ENCODE measurements around the gene SEMA4C.
"Not testable (repeated sequence)": the region's sequence is repeated elsewhere in the genome, so short reads cannot be mapped to it uniquely, and the experiment has no call there.

SEMA4C gene

GRCh38 chr2:96895746-96896651, 26.1 kb upstream of the SEMA4C start:
- DNase-seq: no peak

GRCh38 chr2:96895032-96895745, 25.3 kb upstream of the SEMA4C start:
- DNase-seq: no peak

- no peak for DNase-seq
These were observed 24.3 kb upstream of the SEMA4C start for GRCh38 chr2:96894151-96894531.

- no peak for DNase-seq
These were observed 23.6 kb upstream of the SEMA4C start for GRCh38 chr2:96893289-96894150.

- DNase-seq: no peak
These were observed 21.9 kb upstream of the SEMA4C start for GRCh38 chr2:96891591-96892333.

- no peak for DNase-seq
These were observed 21.0 kb upstream of the SEMA4C start for GRCh38 chr2:96890726-96891385.

GRCh38 chr2:96890252-96890651, 20.4 kb upstream of the SEMA4C start:
- DNase-seq: no peak

GRCh38 chr2:96889502-96889901, 19.6 kb upstream of the SEMA4C start:
- DNase-seq: not testable (repeated sequence)

GRCh38 chr2:96888072-96889011, 18.5 kb upstream of the SEMA4C start:
- no peak for DNase-seq

GRCh38 chr2:96887493-96888012, 17.7 kb upstream of the SEMA4C start:
- DNase-seq: no peak

- peak; percentile 57 for DNase-seq
These were observed 15.8 kb upstream of the SEMA4C start for GRCh38 chr2:96885432-96886347.

- no peak for DNase-seq
These were observed 14.6 kb upstream of the SEMA4C start for GRCh38 chr2:96884299-96885094.

GRCh38 chr2:96883306-96883705, 13.4 kb upstream of the SEMA4C start:
- no peak for DNase-seq

- no peak for DNase-seq
These were observed 13.0 kb upstream of the SEMA4C start for GRCh38 chr2:96882906-96883305.

GRCh38 chr2:96882230-96882629, 12.3 kb upstream of the SEMA4C start:
- no peak for DNase-seq

GRCh38 chr2:96881349-96882195, 11.7 kb upstream of the SEMA4C start:
- no peak for DNase-seq

- no peak for DNase-seq
These were observed 11.0 kb upstream of the SEMA4C start for GRCh38 chr2:96880891-96881273.

All from CD4-positive, alpha-beta T cell treated with Interleukin-15 for 1 hour (primary cell).